Spleen (tissue), 7 donors: ENCODE results near the gene SYNC.

Source experiments
- CTCF ChIP-seq, 11 experiments: fragments of 200-600 bp in 7 of 11; fragments of 450-650 bp in 4 of 11; sonication (generic) in 4 of 11; IDR thresholded peaks in 8 of 11; conservative IDR thresholded peaks in 3 of 11; 1 replicate in 7 of 11; 2 replicates in 4 of 11; pipeline versions ENCODE4 v1.4.0 to v1.8.0; 2016 to 2021; ENCODE audit warnings: antibody characterized with exemption in 11 of 11, inconsistent platforms in 4 of 11, mild to moderate bottlenecking in 1 of 11
- POLR2A ChIP-seq, 3 donors: fragments of 450-650 bp; IDR thresholded peaks; one replicate each; pipeline ENCODE4 v1.5.1; 2017; ENCODE audit warnings: antibody characterized with exemption in 3 of 3, mild to moderate bottlenecking in 1 of 3
- POLR2AphosphoS5 ChIP-seq, 3 donors: sonication (generic); formaldehyde crosslinking; IDR thresholded peaks; one replicate each; pipeline ENCODE4 v1.5.1; 2017; ENCODE audit warnings: antibody characterized with exemption in 3 of 3
- donor health status: DM: no; HTN: no; CAD: no; lungs with moderate emphysema.
- donor health status: DM: no; HTN: no; CAD: no.
- donor health status: DM: no; HTN: no; CAD: no.

GRCh38 chr1:32713081-32713480, 10.5 kb upstream of the SYNC start:
- TF ChIP-seq CTCF (IDR thresholded peaks at IDR 0.05 in 8 of 11, conservative IDR thresholded peaks at IDR 0.05 in 3 of 11), result no peak
- TF ChIP-seq POLR2A (IDR thresholded peaks at IDR 0.05), result no peak
- TF ChIP-seq POLR2AphosphoS5 (IDR thresholded peaks at IDR 0.05), result no peak
